ENCODE results near the gene GID8. TPM values are rescaled to one million over a fixed set of nuclear protein-coding genes. Genes with fewer than 3 reads are reported as not detected.

Gene GID8
- total and polyA plus RNA-seq, 2 of the 13 experiments (the other 11 are each of a cell fraction or from before 2014, with no cell fraction given): 39.6 to 59.8 TPM

DNA sequence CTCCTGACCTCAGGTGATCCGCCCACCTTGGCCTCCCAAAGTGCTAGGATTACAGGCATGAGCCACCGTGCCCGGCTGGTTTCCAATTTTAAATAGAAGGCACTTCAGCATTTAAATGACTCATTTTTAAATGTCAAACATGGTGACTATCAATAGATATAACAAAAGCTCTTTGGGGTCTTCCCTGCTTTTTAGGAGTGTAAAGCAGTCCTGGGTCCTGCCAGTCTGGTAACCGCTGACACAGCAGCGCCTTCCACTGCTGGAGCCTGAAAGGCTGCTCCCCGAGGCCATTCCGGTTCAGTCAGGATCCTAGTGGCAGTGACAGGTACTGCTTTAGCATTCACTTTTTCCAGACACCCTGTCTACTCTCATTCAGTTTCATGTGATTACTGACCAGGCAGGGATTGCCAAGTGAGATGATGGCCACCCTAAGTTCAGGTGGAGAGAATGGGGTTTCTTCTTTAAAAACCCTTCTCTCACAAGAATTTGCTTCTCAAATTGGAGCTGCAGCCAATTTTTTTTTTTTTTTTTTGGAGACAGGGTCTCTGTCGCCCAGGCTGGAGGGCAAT, 16.7 kb upstream of the GID8 start (continued):
- TF ChIP-seq, protein P1, sequence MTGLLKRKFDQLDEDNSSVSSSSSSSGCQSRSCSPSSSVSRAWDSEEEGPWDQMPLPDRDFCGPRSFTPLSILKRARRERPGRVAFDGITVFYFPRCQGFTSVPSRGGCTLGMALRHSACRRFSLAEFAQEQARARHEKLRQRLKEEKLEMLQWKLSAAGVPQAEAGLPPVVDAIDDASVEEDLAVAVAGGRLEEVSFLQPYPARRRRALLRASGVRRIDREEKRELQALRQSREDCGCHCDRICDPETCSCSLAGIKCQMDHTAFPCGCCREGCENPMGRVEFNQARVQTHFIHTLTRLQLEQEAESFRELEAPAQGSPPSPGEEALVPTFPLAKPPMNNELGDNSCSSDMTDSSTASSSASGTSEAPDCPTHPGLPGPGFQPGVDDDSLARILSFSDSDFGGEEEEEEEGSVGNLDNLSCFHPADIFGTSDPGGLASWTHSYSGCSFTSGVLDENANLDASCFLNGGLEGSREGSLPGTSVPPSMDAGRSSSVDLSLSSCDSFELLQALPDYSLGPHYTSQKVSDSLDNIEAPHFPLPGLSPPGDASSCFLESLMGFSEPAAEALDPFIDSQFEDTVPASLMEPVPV (CRISPR knock-in tag; IDR thresholded peaks at IDR 0.05): no peak
- TF ChIP-seq REL (CRISPR knock-in tag; conservative IDR thresholded peaks at IDR 0.05): no peak
- TF ChIP-seq SP4 (CRISPR knock-in tag; IDR thresholded peaks at IDR 0.05): no peak
- TF ChIP-seq, protein P2, sequence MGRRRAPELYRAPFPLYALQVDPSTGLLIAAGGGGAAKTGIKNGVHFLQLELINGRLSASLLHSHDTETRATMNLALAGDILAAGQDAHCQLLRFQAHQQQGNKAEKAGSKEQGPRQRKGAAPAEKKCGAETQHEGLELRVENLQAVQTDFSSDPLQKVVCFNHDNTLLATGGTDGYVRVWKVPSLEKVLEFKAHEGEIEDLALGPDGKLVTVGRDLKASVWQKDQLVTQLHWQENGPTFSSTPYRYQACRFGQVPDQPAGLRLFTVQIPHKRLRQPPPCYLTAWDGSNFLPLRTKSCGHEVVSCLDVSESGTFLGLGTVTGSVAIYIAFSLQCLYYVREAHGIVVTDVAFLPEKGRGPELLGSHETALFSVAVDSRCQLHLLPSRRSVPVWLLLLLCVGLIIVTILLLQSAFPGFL (CRISPR knock-in tag; IDR thresholded peaks at IDR 0.05): no peak
- TF ChIP-seq ZNF205 (CRISPR knock-in tag; IDR thresholded peaks at IDR 0.05): 0 out of 2 replicates have a peak, but pooled peaks have one; percentile 28
- no peak for TF ChIP-seq NFYC (CRISPR knock-in tag; IDR thresholded peaks at IDR 0.05)
- TF ChIP-seq, protein P3, sequence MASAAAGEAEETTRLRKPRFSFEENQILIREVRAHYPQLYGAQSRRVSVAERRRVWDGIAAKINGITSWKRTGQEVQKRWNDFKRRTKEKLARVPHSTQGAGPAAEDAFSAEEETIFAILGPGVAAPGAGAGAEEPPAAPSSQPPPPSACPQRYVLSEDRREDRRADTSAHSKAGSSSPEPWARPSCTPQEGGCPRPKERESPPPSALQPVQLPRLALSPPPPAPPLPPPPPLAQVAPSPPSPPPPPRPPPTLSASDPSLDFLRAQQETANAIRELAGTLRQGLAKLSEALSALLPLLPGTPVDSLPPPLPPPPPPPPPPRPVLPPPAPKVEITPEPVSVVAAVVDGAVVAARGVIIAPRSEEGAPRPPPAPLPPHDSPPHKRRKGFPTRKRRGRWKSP (CRISPR knock-in tag; IDR thresholded peaks at IDR 0.05): no peak
- TF ChIP-seq ZBTB7B (CRISPR knock-in tag; IDR thresholded peaks at IDR 0.05): no peak
- TF ChIP-seq MTA1 (CRISPR knock-in tag; IDR thresholded peaks at IDR 0.05; ENCODE audit: borderline replicate concordance): 0 out of 2 replicates have a peak, but pooled peaks have one; percentile 24
- TF ChIP-seq, protein P4, sequence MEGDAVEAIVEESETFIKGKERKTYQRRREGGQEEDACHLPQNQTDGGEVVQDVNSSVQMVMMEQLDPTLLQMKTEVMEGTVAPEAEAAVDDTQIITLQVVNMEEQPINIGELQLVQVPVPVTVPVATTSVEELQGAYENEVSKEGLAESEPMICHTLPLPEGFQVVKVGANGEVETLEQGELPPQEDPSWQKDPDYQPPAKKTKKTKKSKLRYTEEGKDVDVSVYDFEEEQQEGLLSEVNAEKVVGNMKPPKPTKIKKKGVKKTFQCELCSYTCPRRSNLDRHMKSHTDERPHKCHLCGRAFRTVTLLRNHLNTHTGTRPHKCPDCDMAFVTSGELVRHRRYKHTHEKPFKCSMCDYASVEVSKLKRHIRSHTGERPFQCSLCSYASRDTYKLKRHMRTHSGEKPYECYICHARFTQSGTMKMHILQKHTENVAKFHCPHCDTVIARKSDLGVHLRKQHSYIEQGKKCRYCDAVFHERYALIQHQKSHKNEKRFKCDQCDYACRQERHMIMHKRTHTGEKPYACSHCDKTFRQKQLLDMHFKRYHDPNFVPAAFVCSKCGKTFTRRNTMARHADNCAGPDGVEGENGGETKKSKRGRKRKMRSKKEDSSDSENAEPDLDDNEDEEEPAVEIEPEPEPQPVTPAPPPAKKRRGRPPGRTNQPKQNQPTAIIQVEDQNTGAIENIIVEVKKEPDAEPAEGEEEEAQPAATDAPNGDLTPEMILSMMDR (CRISPR knock-in tag; IDR thresholded peaks at IDR 0.05): peak; percentile 85
- TF ChIP-seq DMAP1 (CRISPR knock-in tag; IDR thresholded peaks at IDR 0.05): no peak
- TF ChIP-seq, protein P5, sequence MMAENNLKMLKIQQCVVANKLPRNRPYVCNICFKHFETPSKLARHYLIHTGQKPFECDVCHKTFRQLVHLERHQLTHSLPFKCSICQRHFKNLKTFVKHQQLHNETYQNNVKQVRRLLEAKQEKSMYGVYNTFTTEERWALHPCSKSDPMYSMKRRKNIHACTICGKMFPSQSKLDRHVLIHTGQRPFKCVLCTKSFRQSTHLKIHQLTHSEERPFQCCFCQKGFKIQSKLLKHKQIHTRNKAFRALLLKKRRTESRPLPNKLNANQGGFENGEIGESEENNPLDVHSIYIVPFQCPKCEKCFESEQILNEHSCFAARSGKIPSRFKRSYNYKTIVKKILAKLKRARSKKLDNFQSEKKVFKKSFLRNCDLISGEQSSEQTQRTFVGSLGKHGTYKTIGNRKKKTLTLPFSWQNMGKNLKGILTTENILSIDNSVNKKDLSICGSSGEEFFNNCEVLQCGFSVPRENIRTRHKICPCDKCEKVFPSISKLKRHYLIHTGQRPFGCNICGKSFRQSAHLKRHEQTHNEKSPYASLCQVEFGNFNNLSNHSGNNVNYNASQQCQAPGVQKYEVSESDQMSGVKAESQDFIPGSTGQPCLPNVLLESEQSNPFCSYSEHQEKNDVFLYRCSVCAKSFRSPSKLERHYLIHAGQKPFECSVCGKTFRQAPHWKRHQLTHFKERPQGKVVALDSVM (CRISPR knock-in tag; IDR thresholded peaks at IDR 0.05): peak; percentile 53; the same call in 1 of the 2 replicates
- TF ChIP-seq, protein P6, sequence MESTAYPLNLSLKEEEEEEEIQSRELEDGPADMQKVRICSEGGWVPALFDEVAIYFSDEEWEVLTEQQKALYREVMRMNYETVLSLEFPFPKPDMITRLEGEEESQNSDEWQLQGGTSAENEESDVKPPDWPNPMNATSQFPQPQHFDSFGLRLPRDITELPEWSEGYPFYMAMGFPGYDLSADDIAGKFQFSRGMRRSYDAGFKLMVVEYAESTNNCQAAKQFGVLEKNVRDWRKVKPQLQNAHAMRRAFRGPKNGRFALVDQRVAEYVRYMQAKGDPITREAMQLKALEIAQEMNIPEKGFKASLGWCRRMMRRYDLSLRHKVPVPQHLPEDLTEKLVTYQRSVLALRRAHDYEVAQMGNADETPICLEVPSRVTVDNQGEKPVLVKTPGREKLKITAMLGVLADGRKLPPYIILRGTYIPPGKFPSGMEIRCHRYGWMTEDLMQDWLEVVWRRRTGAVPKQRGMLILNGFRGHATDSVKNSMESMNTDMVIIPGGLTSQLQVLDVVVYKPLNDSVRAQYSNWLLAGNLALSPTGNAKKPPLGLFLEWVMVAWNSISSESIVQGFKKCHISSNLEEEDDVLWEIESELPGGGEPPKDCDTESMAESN (CRISPR knock-in tag; conservative IDR thresholded peaks at IDR 0.05): 0 out of 2 replicates have a peak, but pooled peaks have one; percentile 34
- TF ChIP-seq, protein P7, sequence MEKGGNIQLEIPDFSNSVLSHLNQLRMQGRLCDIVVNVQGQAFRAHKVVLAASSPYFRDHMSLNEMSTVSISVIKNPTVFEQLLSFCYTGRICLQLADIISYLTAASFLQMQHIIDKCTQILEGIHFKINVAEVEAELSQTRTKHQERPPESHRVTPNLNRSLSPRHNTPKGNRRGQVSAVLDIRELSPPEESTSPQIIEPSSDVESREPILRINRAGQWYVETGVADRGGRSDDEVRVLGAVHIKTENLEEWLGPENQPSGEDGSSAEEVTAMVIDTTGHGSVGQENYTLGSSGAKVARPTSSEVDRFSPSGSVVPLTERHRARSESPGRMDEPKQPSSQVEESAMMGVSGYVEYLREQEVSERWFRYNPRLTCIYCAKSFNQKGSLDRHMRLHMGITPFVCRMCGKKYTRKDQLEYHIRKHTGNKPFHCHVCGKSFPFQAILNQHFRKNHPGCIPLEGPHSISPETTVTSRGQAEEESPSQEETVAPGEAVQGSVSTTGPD (CRISPR knock-in tag; IDR thresholded peaks at IDR 0.05): no peak
- TF ChIP-seq, protein P8, sequence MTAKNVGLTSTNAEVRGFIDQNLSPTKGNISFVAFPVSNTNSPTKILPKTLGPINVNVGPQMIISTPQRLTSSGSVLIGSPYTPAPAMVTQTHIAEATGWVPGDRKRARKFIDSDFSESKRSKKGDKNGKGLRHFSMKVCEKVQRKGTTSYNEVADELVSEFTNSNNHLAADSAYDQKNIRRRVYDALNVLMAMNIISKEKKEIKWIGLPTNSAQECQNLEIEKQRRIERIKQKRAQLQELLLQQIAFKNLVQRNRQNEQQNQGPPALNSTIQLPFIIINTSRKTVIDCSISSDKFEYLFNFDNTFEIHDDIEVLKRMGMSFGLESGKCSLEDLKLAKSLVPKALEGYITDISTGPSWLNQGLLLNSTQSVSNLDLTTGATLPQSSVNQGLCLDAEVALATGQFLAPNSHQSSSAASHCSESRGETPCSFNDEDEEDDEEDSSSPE (CRISPR knock-in tag; IDR thresholded peaks at IDR 0.05): no peak
- peak; percentile 19 for TF ChIP-seq YY1 (IDR thresholded peaks at IDR 0.05; ENCODE audit: insufficient read depth, insufficient replicate concordance, low read depth, low read length)
